PC-3 (cell line): ENCODE data around the gene GPS1. TPM values are rescaled to one million over a fixed set of nuclear protein-coding genes. Genes with fewer than 3 reads are reported as not detected.

ENCODE experiments used
- ATAC-seq: fragments of 200-7000 bp; cut with Tn5 transposase; 2 replicates; pipeline ENCODE4 v1.9.1; 2020; ENCODE audit warnings: mild to moderate bottlenecking, moderate library complexity
- BruUV-seq: library from RNA; stranded (reverse); fragments of 400-500 nt; replicated peaks from 2 replicates; lab custom pipeline; 2021; lab: Mats Ljungman, UMichigan
- CTCF ChIA-PET: fragments of 300-600 bp; sonication (Branson Sonifier 250); formaldehyde crosslinking; loops from one replicate; lab custom pipeline; 2022; ENCODE audit warnings: antibody characterized with exemption; lab: Charles Lee
- POLR2A ChIA-PET: fragments of 300-600 bp; sonication (Branson Sonifier 250); formaldehyde crosslinking; loops from one replicate; lab custom pipeline; 2022; ENCODE audit warnings: antibody characterized with exemption; ENCODE audit not compliant: unreplicated experiment; lab: Charles Lee
- DNase-seq: peaks from one replicate; pipeline ENCODE4 v3.0.0-alpha.2; 2015
- H2AFZ ChIP-seq: fragments of 300-600 bp; sonication (generic); 2 replicates; pipeline ENCODE4 v1.6.0; 2016; ENCODE audit warnings: antibody characterized with exemption, low read length
- H3F3A ChIP-seq: fragments of 300-600 bp; sonication (generic); one replicate; pipeline ENCODE4 v1.6.0; 2017; ENCODE audit warnings: antibody characterized with exemption, low read length, control low read depth, mild to moderate bottlenecking; ENCODE audit not compliant: unreplicated experiment
- H3K27ac ChIP-seq: fragments of 300-600 bp; sonication (generic); 2 replicates; pipeline ENCODE4 v1.5.1; 2016; ENCODE audit warnings: mild to moderate bottlenecking, low read length
- H3K27me3 ChIP-seq: fragments of 300-600 bp; sonication (generic); 2 replicates; pipeline ENCODE4 v1.6.1; 2016; ENCODE audit warnings: low read length, mixed read lengths
- H3K36me3 ChIP-seq: fragments of 300-600 bp; sonication (generic); 2 replicates; pipeline ENCODE4 v1.6.1; 2016; ENCODE audit warnings: low read depth, mixed run types, low read length, mixed read lengths
- H3K4me1 ChIP-seq: fragments of 300-600 bp; sonication (generic); 2 replicates; pipeline ENCODE4 v1.5.1; 2016; ENCODE audit warnings: low read length; ENCODE audit not compliant: insufficient read depth
- H3K4me2 ChIP-seq: fragments of 300-600 bp; sonication (generic); 2 replicates; pipeline ENCODE4 v1.6.0; 2016; ENCODE audit warnings: low read length
- H3K4me3 ChIP-seq: fragments of 300-600 bp; sonication (generic); 2 replicates; pipeline ENCODE4 v1.5.1; 2016; ENCODE audit warnings: mild to moderate bottlenecking, low read length, mixed read lengths
- H3K79me2 ChIP-seq: fragments of 300-600 bp; sonication (generic); 2 replicates; pipeline ENCODE4 v1.6.1; 2017; ENCODE audit warnings: low read length, mixed read lengths
- H3K9ac ChIP-seq: fragments of 300-600 bp; sonication (generic); 2 replicates; pipeline ENCODE4 v1.6.0; 2016; ENCODE audit warnings: mild to moderate bottlenecking, low read length
- H3K9me2 ChIP-seq: fragments of 300-600 bp; sonication (generic); replicated peaks from 2 replicates; pipeline ENCODE4 v1.6.1; 2016; ENCODE audit warnings: mixed run types, low read length, mixed read lengths
- H3K9me3 ChIP-seq: fragments of 300-600 bp; sonication (generic); 2 replicates; pipeline ENCODE4 v1.6.1; 2016; ENCODE audit warnings: low read length, mixed read lengths
- H4K20me1 ChIP-seq: fragments of 300-600 bp; sonication (generic); 2 replicates; pipeline ENCODE4 v1.6.1; 2016; ENCODE audit warnings: low read length, mixed read lengths
- CTCF ChIP-seq: fragments of 300-600 bp; sonication (generic); conservative IDR thresholded peaks from 2 replicates; pipeline ENCODE4 v1.5.1; 2017; ENCODE audit warnings: antibody characterized with exemption, low read depth, mild to moderate bottlenecking, low read length
- EZH2 ChIP-seq: fragments of 300-600 bp; sonication (generic); IDR thresholded peaks from one replicate; pipeline ENCODE4 v1.6.1; 2017; ENCODE audit warnings: antibody characterized with exemption, mild to moderate bottlenecking, low read length; ENCODE audit not compliant: unreplicated experiment
- EZH2phosphoT487 ChIP-seq: fragments of 300-600 bp; sonication (generic); IDR thresholded peaks from 2 replicates; pipeline ENCODE4 v1.6.1; 2018; ENCODE audit warnings: mild to moderate bottlenecking, antibody characterized with exemption, low read length, borderline replicate concordance
- intact Hi-C: fragments of 100-400 bp; cut with micrococcal nuclease; formaldehyde crosslinking; loops from 2 replicates; pipeline ENCODE4 v1.9.0; 2023
- total RNA-seq: library from RNA; depleted of rRNA; stranded (reverse); fragments of >200 nt; gene quantifications from 2 replicates; pipeline ENCODE4 v1.2.3, GENCODE V29; 2014

Gene GPS1
- total RNA-seq, 1 experiment from 2014 or later = 240 TPM

- peaks cover 21% of the 10 kb centered on the region for H3K4me1 ChIP-seq
- CTCF ChIA-PET = interaction anchor here (0.8 to 1.5 kb wide), 3 partner anchors 15 to 45 kb away, joined by 3 to 13 read pairs (median 7); partner anchors contain the start of gene CENPX
Observed at GRCh38 chr17:82004517-82005455, 46.9 kb upstream of the GPS1 start.

GRCh38 chr17:82005701-82006348, 45.9 kb upstream of the GPS1 start:
- BruUV-seq = no TSS peak
- DNase-seq = no peak
- ChIA-PET POLR2A (no interaction called here), CTCF (no interaction called here)
- Histone ChIP-seq H3K9me3 (no peaks in the 10 kb centered on the region), H3K9ac (no peak overlapping the region), H3K27me3 (no peaks in the 10 kb centered on the region), H3K27ac (no peak overlapping the region), H3K4me2 (no peak overlapping the region), H3K9me2 (no peaks in the 10 kb centered on the region), H4K20me1 (no peaks in the 10 kb centered on the region), H3K4me1 (peaks cover 21% of the 10 kb centered on the region), H3F3A (no peaks in the 10 kb centered on the region), H3K79me2 (no peaks in the 10 kb centered on the region), H2AFZ (no peak overlapping the region), H3K4me3 (no peak overlapping the region), H3K36me3 (no peaks in the 10 kb centered on the region)
- TF ChIP-seq EZH2phosphoT487 = no peak
- TF ChIP-seq EZH2 = no peak
- TF ChIP-seq CTCF = no peak
- intact Hi-C loops = no loop called here
- ATAC-seq = no peak

More at GRCh38 chr17:82004517-82005455, 46.9 kb upstream of the GPS1 start:
- TF ChIP-seq EZH2 (no peak), CTCF (no peak), EZH2phosphoT487 (no peak)
- H3K27ac ChIP-seq = peak overlapping the region; percentile 51
- no peaks in the 10 kb centered on the region for H3K9me3 ChIP-seq
- peak overlapping the region; percentile 15; the same call in 1 of the 2 replicates for H3K9ac ChIP-seq
- H3F3A ChIP-seq = no peaks in the 10 kb centered on the region
- H3K4me3 ChIP-seq = no peak overlapping the region
- no peaks in the 10 kb centered on the region for H3K27me3 ChIP-seq
- no TSS peak for BruUV-seq
- H3K4me2 ChIP-seq = 0 out of 2 replicates have a peak overlapping the region, but pooled peaks have one; percentile 15
- intact Hi-C loops = no loop called here
- no peak overlapping the region for H2AFZ ChIP-seq
- no peak for DNase-seq
- ATAC-seq = no peak
- no peaks in the 10 kb centered on the region for H3K36me3 ChIP-seq
- H3K9me2 ChIP-seq = no peaks in the 10 kb centered on the region
- no peaks in the 10 kb centered on the region for H4K20me1 ChIP-seq
- POLR2A ChIA-PET = no interaction called here
- H3K79me2 ChIP-seq = no peaks in the 10 kb centered on the region
